Stimulated activated CD4-positive, alpha-beta T cell treated with anti-CD3 and anti-CD28 coated beads, Interleukin-2, amount 100 ng/mL, for 24 hours (primary cell): Measurements from ENCODE around the gene LRBA.
"Not testable (repeated sequence)": the region's sequence is repeated elsewhere in the genome, so short reads cannot be mapped to it uniquely, and the experiment has no call there.

Experiments used
- DNase-seq, 2 donors: peaks; one replicate each; pipeline ENCODE4 v3.0.0-alpha.2; 2020

Gene LRBA

GRCh38 chr4:150658258-150658657 is 356.8 kb downstream of the LRBA start:
- DNase-seq: not testable (repeated sequence)

- no peak for DNase-seq
Observed at GRCh38 chr4:150656891-150657290, 358.2 kb downstream of the LRBA start.

GRCh38 chr4:150650751-150651150 is 364.3 kb downstream of the LRBA start:
- DNase-seq: no peak

GRCh38 chr4:150648123-150648522 is 367.0 kb downstream of the LRBA start:
- no peak for DNase-seq

- no peak for DNase-seq
Observed at GRCh38 chr4:150647008-150647407, 368.1 kb downstream of the LRBA start.

GRCh38 chr4:150641612-150642011 is 373.5 kb downstream of the LRBA start:
- no peak for DNase-seq

GRCh38 chr4:150632639-150633038 is 382.4 kb downstream of the LRBA start:
- DNase-seq: no peak

GRCh38 chr4:150628073-150628472 is 387.0 kb downstream of the LRBA start:
- no peak for DNase-seq

- no peak for DNase-seq
Observed at GRCh38 chr4:150625033-150625432, 390.1 kb downstream of the LRBA start.

GRCh38 chr4:150624055-150624454 is 391.0 kb downstream of the LRBA start:
- DNase-seq: no peak

- DNase-seq: no peak
Observed at GRCh38 chr4:150619042-150619441, 396.0 kb downstream of the LRBA start.

- DNase-seq: no peak
Observed at GRCh38 chr4:150609131-150609530, 406.0 kb downstream of the LRBA start.

- no peak for DNase-seq
Observed at GRCh38 chr4:150600812-150601445, 414.2 kb downstream of the LRBA start.

GRCh38 chr4:150599547-150599946 is 415.5 kb downstream of the LRBA start:
- DNase-seq: no peak

- DNase-seq: no peak
Observed at GRCh38 chr4:150598909-150599308, 416.2 kb downstream of the LRBA start.

- DNase-seq: no peak
Observed at GRCh38 chr4:150593996-150594395, 421.1 kb downstream of the LRBA start.

- DNase-seq: no peak
Observed at GRCh38 chr4:150591904-150592303, 423.2 kb downstream of the LRBA start.

- DNase-seq: no peak
Observed at GRCh38 chr4:150591406-150591805, 423.7 kb downstream of the LRBA start.

- no peak for DNase-seq
Observed at GRCh38 chr4:150590631-150591030, 424.5 kb downstream of the LRBA start.

- no peak for DNase-seq
Observed at GRCh38 chr4:150589157-150589556, 425.9 kb downstream of the LRBA start.

- DNase-seq: no peak
Observed at GRCh38 chr4:150588316-150588715, 426.8 kb downstream of the LRBA start.

- no peak for DNase-seq
Observed at GRCh38 chr4:150586162-150586810, 428.8 kb downstream of the LRBA start.

- DNase-seq: no peak
Observed at GRCh38 chr4:150585611-150586010, 429.5 kb downstream of the LRBA start.

GRCh38 chr4:150584111-150584915 is 430.8 kb downstream of the LRBA start:
- DNase-seq: no peak
